Stimulated activated naive CD8-positive, alpha-beta T cell treated with anti-CD3 and anti-CD28 coated beads, Interleukin-15, Interleukin-2, amounts not matched to agents 100 ng/mL and 50 ng/mL, for 24 hours (primary cell): Measurements from ENCODE around the gene NACA2.
"Not testable (repeated sequence)": the region's sequence is repeated elsewhere in the genome, so short reads cannot be mapped to it uniquely, and the experiment has no call there.

Experiments used
- H3K27ac Mint-ChIP-seq: one replicate; pipeline ENCODE4 v1.8.0; 2021; ENCODE audit warnings: mild to moderate bottlenecking, mixed read lengths
- H3K27me3 Mint-ChIP-seq: one replicate; pipeline ENCODE4 v1.8.0; 2021; ENCODE audit warnings: mixed read lengths
- H3K36me3 Mint-ChIP-seq: one replicate; pipeline ENCODE4 v1.8.0; 2021; ENCODE audit warnings: low read depth, mixed read lengths
- H3K4me1 Mint-ChIP-seq: one replicate; pipeline ENCODE4 v1.8.0; 2021; ENCODE audit warnings: low read depth, mixed read lengths
- H3K4me3 Mint-ChIP-seq: one replicate; pipeline ENCODE4 v1.8.0; 2021; ENCODE audit warnings: mild to moderate bottlenecking, mixed read lengths
- H3K9me3 Mint-ChIP-seq: one replicate; pipeline ENCODE4 v1.8.0; 2021; ENCODE audit warnings: mixed read lengths

The NACA2 gene

GRCh38 chr17:61591018-61591417, at the start of gene NACA2:
NACA2 (minus strand) TSS chr17:61591219; CDS start chr17:61591180, 39 bp downstream.
- no peaks in the 10 kb centered on the region for H3K9me3 Mint-ChIP-seq
- no peak within 1 kb of the TSS for H3K4me3 Mint-ChIP-seq
- H3K4me1 Mint-ChIP-seq = no peaks in the 10 kb centered on the region
- H3K27ac Mint-ChIP-seq = no peak within 1 kb of the TSS
- no peaks in the 10 kb centered on the region for H3K36me3 Mint-ChIP-seq
- peaks cover 15% of the 10 kb centered on the region for H3K27me3 Mint-ChIP-seq

GRCh38 chr17:61639818-61640217, 48.8 kb upstream of the NACA2 start:
- Mint-ChIP-seq H3K27me3 (peaks cover 37% of the 10 kb centered on the region), H3K27ac (no peak overlapping the region), H3K4me3 (no peak overlapping the region), H3K4me1 (no peaks in the 10 kb centered on the region), H3K9me3 (no peaks in the 10 kb centered on the region), H3K36me3 (no peaks in the 10 kb centered on the region)

GRCh38 chr17:61638087-61638486, 47.1 kb upstream of the NACA2 start:
- Mint-ChIP-seq H3K4me1 (no peaks in the 10 kb centered on the region), H3K9me3 (no peaks in the 10 kb centered on the region), H3K27ac (no peak overlapping the region), H3K36me3 (no peaks in the 10 kb centered on the region), H3K27me3 (peaks cover 44% of the 10 kb centered on the region), H3K4me3 (no peak overlapping the region)

- H3K9me3 Mint-ChIP-seq = no peaks in the 10 kb centered on the region
- H3K4me1 Mint-ChIP-seq = no peaks in the 10 kb centered on the region
- H3K4me3 Mint-ChIP-seq = no peak overlapping the region
- peaks cover 57% of the 10 kb centered on the region for H3K27me3 Mint-ChIP-seq
- H3K27ac Mint-ChIP-seq = no peak overlapping the region
- no peaks in the 10 kb centered on the region for H3K36me3 Mint-ChIP-seq
Observed at GRCh38 chr17:61635913-61636432, 45.0 kb upstream of the NACA2 start.

- Mint-ChIP-seq H3K4me3 (no peak overlapping the region), H3K4me1 (no peaks in the 10 kb centered on the region), H3K27ac (no peak overlapping the region), H3K27me3 (peaks cover 66% of the 10 kb centered on the region), H3K36me3 (no peaks in the 10 kb centered on the region), H3K9me3 (no peaks in the 10 kb centered on the region)
Observed at GRCh38 chr17:61634942-61635538, 44.0 kb upstream of the NACA2 start.

GRCh38 chr17:61634011-61634539, 43.1 kb upstream of the NACA2 start:
- peaks cover 64% of the 10 kb centered on the region for H3K27me3 Mint-ChIP-seq
- no peaks in the 10 kb centered on the region for H3K4me1 Mint-ChIP-seq
- no peaks in the 10 kb centered on the region for H3K9me3 Mint-ChIP-seq
- H3K36me3 Mint-ChIP-seq = no peaks in the 10 kb centered on the region
- H3K4me3 Mint-ChIP-seq = no peak overlapping the region
- no peak overlapping the region for H3K27ac Mint-ChIP-seq

- H3K27ac Mint-ChIP-seq = no peak overlapping the region
- H3K9me3 Mint-ChIP-seq = no peaks in the 10 kb centered on the region
- H3K27me3 Mint-ChIP-seq = peaks cover 58% of the 10 kb centered on the region
- no peaks in the 10 kb centered on the region for H3K36me3 Mint-ChIP-seq
- H3K4me1 Mint-ChIP-seq = no peaks in the 10 kb centered on the region
- H3K4me3 Mint-ChIP-seq = no peak overlapping the region
Observed at GRCh38 chr17:61632826-61633225, 41.8 kb upstream of the NACA2 start.

GRCh38 chr17:61631800-61632199, 40.8 kb upstream of the NACA2 start:
- no peaks in the 10 kb centered on the region for H3K36me3 Mint-ChIP-seq
- H3K27ac Mint-ChIP-seq = no peak overlapping the region
- no peaks in the 10 kb centered on the region for H3K9me3 Mint-ChIP-seq
- no peaks in the 10 kb centered on the region for H3K4me1 Mint-ChIP-seq
- no peak overlapping the region for H3K4me3 Mint-ChIP-seq
- H3K27me3 Mint-ChIP-seq = peaks cover 54% of the 10 kb centered on the region

- H3K9me3 Mint-ChIP-seq, H3K27ac Mint-ChIP-seq, H3K4me3 Mint-ChIP-seq, H3K4me1 Mint-ChIP-seq, H3K36me3 Mint-ChIP-seq: not testable (repeated sequence)
- H3K27me3 Mint-ChIP-seq = peaks cover 52% of the 10 kb centered on the region
Observed at GRCh38 chr17:61628158-61628557, 37.1 kb upstream of the NACA2 start.

- Mint-ChIP-seq H3K9me3 (no peaks in the 10 kb centered on the region), H3K4me3 (no peak overlapping the region), H3K27me3 (peaks cover 48% of the 10 kb centered on the region)
Observed at GRCh38 chr17:61627658-61628057, 36.6 kb upstream of the NACA2 start.

GRCh38 chr17:61627125-61627524, 36.1 kb upstream of the NACA2 start:
- Mint-ChIP-seq H3K27ac (no peak overlapping the region), H3K27me3 (peaks cover 44% of the 10 kb centered on the region), H3K4me1 (no peaks in the 10 kb centered on the region), H3K4me3 (no peak overlapping the region), H3K9me3 (no peaks in the 10 kb centered on the region), H3K36me3 (no peaks in the 10 kb centered on the region)

More at GRCh38 chr17:61627658-61628057, 36.6 kb upstream of the NACA2 start:
- no peak overlapping the region for H3K27ac Mint-ChIP-seq
- H3K4me1 Mint-ChIP-seq = no peaks in the 10 kb centered on the region
- H3K36me3 Mint-ChIP-seq = no peaks in the 10 kb centered on the region

- H3K9me3 Mint-ChIP-seq = no peaks in the 10 kb centered on the region
- H3K27ac Mint-ChIP-seq = no peak overlapping the region
- no peaks in the 10 kb centered on the region for H3K36me3 Mint-ChIP-seq
- H3K4me1 Mint-ChIP-seq = no peaks in the 10 kb centered on the region
- peaks cover 29% of the 10 kb centered on the region for H3K27me3 Mint-ChIP-seq
- H3K4me3 Mint-ChIP-seq = no peak overlapping the region
Observed at GRCh38 chr17:61625564-61625963, 34.5 kb upstream of the NACA2 start.

- H3K9me3 Mint-ChIP-seq = no peaks in the 10 kb centered on the region
- H3K4me1 Mint-ChIP-seq = no peaks in the 10 kb centered on the region
- H3K27me3 Mint-ChIP-seq = peaks cover 24% of the 10 kb centered on the region
- H3K36me3 Mint-ChIP-seq = no peaks in the 10 kb centered on the region
- H3K4me3 Mint-ChIP-seq = no peak overlapping the region
- no peak overlapping the region for H3K27ac Mint-ChIP-seq
Observed at GRCh38 chr17:61624951-61625350, 33.9 kb upstream of the NACA2 start.

- Mint-ChIP-seq H3K9me3 (peaks cover 6% of the 10 kb centered on the region), H3K27me3 (peaks cover 27% of the 10 kb centered on the region), H3K4me3 (no peak overlapping the region), H3K27ac (no peak overlapping the region), H3K4me1 (no peaks in the 10 kb centered on the region), H3K36me3 (peaks cover 4% of the 10 kb centered on the region)
Observed at GRCh38 chr17:61621317-61621716, 30.3 kb upstream of the NACA2 start.

- peaks cover 3% of the 10 kb centered on the region for H3K4me1 Mint-ChIP-seq
- H3K27ac Mint-ChIP-seq = no peak overlapping the region
- peaks cover 6% of the 10 kb centered on the region for H3K9me3 Mint-ChIP-seq
- peaks cover 4% of the 10 kb centered on the region for H3K36me3 Mint-ChIP-seq
- peaks cover 27% of the 10 kb centered on the region for H3K27me3 Mint-ChIP-seq
- H3K4me3 Mint-ChIP-seq = no peak overlapping the region
Observed at GRCh38 chr17:61619953-61620352, 28.9 kb upstream of the NACA2 start.

GRCh38 chr17:61619493-61619892, 28.5 kb upstream of the NACA2 start:
- peaks cover 6% of the 10 kb centered on the region for H3K9me3 Mint-ChIP-seq
- H3K4me3 Mint-ChIP-seq = no peak overlapping the region
- peaks cover 25% of the 10 kb centered on the region for H3K27me3 Mint-ChIP-seq
- H3K27ac Mint-ChIP-seq = no peak overlapping the region
- peaks cover 3% of the 10 kb centered on the region for H3K4me1 Mint-ChIP-seq
- H3K36me3 Mint-ChIP-seq = peaks cover 4% of the 10 kb centered on the region
